ENCODE measurements around the gene ARL6IP1.
"Not testable (repeated sequence)": the region's sequence is repeated elsewhere in the genome, so short reads cannot be mapped to it uniquely, and the experiment has no call there.

Gene ARL6IP1

DNA sequence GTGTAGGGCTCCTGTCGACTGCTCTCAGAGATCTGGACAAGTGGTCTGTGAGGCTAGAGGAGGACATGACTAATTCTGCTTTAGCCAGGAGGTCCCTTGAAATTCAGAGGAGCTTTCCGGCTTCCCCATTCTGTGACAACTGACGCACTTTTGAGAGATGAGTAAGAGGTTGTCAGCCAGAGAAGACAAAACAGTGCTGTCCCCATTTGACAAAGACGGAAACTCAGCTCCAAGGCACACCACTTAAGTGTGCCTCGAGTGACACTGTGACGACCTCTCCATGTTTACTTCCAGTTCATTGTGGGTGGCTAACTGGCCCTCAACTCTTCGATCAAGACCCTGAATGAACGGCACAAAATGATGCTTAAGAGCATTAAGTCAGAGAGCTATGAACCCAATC lies 58.5 kb downstream of the ARL6IP1 start:
- H3K27ac ChIP-seq (ENCODE audit: insufficient read depth in 1 of 2, low read depth in 1 of 2, low read length in 2 of 2, poor library complexity in 1 of 2, severe bottlenecking in 2 of 2); H3K9me3 ChIP-seq (ENCODE audit: control extremely low read depth in 1 of 5, control insufficient read depth in 4 of 5, insufficient read depth in 2 of 5, low read depth in 1 of 5, low read length in 4 of 5); DNase-seq; H3K36me3 ChIP-seq (ENCODE audit: control insufficient read depth in 4 of 4, insufficient read depth in 4 of 4, low read length in 3 of 4); H3K4me3 ChIP-seq (ENCODE audit: control insufficient read depth in 1 of 7, extremely low read depth in 1 of 7, insufficient read depth in 4 of 7, low read depth in 2 of 7, low read length in 6 of 7); H3K27me3 ChIP-seq (replicated peaks in 2 of 5; ENCODE audit: control insufficient read depth in 4 of 5, insufficient read depth in 5 of 5, low read length in 4 of 5); CTCF ChIA-PET; H3K4me1 ChIP-seq (ENCODE audit: control extremely low read depth in 1 of 4, control insufficient read depth in 4 of 4, insufficient read depth in 4 of 4, low read length in 3 of 4); POLR2A ChIA-PET: not testable (repeated sequence)
- no CpG with 5 or more reads among the region's 8 CpGs for WGBS (ENCODE audit: insufficient coverage)
